MV-4-11 (cell line): ENCODE data around the gene TGFB1I1.
"Not testable (repeated sequence)": the region's sequence is repeated elsewhere in the genome, so short reads cannot be mapped to it uniquely, and the experiment has no call there.

Experiments
- DNase-seq: peaks from one replicate; lab custom pipeline; 2025; lab: John Stamatoyannopoulos, UW

Gene TGFB1I1

DNA sequence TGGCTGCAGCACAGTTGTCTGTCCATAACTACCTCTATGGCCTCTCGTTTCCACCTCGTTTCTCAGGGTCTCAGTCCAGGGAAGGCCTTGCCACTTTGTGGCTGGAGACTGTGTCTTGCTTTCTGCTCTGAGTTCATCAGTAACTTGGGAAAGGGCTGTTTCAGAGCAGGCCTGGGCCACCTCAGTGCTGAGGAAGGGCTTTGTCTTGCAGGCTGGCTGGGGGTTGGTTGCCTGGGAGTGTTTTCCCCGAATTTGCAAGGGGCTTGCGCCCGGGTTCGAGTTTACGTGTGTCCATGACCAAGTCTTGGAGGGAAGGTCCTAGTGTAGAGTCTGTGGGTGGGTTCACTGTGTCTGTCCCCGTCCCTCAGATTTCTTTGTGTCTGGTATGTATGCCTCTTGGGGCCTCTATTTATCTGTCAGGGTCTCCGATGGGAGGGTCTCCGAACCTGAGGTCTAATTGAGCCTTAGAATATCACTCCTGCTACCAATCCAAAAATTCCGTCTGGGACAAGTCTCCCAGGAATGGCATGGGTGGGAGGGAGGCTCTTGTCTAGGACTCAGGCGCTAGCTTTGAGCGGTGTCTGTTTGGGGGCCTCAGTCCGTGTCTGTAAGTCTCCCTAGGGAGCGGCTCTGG is 594 bp upstream of the TGFB1I1 start:
- no peak for DNase-seq

DNA sequence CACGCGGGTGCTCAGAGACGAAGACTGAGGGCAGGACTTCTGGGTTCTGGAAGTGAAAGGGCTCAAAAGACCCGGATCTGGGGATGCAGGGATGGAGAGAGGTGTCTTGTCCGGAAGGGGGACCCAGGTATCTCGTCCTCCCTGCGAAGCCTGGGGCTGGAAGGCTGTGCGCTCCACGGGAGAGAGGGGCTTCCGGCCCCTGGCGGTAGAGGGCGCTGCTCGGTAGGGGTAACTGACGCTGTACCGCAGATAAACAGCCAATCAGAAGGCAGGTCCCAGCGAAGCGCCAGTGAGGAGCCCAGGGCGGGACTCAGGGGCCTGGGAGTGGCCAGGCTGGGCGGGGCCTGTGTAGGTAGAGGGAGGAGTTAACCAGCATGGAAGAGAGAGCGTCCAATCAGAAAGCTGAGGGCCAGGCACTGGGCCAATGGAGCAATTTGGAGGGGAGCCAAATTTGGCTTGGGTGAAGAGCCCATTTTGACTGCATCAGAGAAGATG is 804 bp downstream of the TGFB1I1 start:
- DNase-seq: peak; percentile 16

DNA sequence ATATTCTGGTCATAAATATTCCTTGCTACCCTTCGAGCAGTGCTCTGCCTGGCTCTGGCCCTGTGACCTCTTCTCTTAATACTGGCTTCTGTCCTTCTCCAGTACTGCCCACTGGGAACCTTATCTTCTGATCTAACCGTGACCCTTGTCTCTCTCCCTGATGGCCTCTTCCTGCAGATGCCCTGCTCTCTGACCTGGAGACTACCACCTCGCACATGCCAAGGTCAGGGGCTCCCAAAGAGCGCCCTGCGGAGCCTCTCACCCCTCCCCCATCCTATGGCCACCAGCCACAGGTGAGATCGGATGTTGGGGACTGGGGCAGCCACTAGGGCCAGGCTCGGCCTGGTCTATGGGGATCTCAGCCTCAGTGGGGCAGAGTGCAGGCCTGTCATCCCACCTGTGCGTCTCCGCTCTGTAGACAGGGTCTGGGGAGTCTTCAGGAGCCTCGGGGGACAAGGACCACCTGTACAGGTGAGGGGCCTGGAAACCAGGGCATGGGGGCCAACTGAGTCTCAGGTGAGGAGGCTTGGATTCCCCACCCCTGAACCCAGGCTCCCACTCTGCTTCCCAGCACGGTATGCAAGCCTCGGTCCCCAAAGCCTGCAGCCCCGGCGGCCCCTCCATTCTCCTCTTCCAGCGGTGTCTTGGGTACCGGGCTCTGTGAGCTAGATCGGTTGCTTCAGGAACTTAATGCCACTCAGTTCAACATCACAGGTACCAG is 1.5 kb downstream of the TGFB1I1 start:
- DNase-seq: no peak

DNA sequence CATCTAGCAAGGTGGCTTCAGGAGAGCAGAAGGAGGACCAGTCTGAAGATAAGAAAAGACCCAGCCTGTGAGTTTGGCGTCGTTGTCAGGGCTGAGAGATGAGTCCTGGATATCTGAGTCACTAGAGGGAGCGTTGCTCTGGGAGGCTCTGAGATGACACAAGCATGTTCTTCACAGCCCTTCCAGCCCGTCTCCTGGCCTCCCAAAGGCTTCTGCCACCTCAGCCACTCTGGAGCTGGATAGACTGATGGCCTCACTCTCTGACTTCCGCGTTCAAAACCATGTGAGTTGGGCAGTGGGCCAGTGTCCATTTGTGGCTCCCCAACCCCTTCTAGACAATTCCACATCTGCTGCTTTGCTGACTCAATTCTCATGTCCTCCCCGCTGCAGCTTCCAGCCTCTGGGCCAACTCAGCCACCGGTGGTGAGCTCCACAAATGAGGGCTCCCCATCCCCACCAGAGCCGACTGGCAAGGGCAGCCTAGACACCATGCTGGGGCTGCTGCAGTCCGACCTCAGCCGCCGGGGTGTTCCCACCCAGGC is 2.3 kb downstream of the TGFB1I1 start:
- DNase-seq: no peak

DNA sequence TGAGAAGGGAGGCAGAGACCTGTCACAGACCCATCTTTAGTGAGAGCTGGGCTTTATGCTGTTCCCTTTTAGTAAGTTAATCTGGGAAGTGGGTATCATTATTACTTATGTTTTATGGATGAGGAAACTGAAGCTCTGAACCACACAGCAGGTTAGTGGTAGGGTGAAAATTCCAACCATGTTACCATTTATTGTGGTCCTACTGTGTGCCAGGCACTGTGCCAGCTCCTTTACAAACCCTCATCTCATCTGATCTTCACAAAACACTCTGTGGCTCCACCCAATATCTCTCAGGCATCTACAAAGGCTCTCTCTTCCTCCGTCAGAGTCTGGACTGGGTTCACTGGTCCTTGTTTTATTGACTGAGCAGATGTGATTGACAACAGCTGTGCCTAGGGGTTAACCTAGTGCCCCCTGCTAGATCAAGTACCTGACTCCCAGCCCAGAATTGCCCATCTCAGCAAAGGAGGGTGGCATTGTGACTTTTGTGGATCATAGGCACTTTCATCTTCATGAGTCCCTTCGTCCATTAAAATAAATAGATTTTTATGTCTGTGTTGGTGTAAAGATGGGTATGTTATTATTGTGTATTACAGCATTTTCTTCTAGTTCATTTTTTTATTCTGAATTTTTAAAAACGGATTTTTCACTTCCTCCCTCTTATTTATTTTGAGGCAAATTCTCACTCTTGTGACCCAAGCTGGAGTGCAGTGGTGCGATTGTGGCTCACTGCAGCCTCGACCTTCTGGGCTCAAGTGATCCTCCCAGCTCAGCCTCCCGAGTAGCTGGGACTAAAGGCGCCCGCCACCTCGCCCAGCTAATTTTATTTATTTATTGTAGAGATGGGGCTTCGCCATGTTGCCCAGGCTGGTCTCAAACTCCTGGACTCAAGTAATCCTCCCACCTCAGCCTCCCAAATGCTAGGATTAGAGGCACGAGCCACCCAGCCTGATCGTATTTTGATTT is 3.1 kb downstream of the TGFB1I1 start:
- no peak for DNase-seq

DNA sequence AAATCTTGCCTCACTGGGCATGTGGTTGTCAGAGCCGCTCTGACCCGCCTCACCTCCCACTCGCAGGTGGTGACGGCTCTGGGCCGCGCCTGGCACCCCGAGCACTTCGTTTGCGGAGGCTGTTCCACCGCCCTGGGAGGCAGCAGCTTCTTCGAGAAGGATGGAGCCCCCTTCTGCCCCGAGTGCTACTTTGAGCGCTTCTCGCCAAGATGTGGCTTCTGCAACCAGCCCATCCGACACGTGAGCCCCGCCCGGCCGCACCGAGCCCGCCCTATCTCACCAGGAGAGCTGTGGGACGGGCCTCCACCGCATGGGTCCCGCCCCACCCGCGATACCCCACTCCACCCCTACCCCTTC is 4.0 kb downstream of the TGFB1I1 start:
- no peak for DNase-seq

DNA sequence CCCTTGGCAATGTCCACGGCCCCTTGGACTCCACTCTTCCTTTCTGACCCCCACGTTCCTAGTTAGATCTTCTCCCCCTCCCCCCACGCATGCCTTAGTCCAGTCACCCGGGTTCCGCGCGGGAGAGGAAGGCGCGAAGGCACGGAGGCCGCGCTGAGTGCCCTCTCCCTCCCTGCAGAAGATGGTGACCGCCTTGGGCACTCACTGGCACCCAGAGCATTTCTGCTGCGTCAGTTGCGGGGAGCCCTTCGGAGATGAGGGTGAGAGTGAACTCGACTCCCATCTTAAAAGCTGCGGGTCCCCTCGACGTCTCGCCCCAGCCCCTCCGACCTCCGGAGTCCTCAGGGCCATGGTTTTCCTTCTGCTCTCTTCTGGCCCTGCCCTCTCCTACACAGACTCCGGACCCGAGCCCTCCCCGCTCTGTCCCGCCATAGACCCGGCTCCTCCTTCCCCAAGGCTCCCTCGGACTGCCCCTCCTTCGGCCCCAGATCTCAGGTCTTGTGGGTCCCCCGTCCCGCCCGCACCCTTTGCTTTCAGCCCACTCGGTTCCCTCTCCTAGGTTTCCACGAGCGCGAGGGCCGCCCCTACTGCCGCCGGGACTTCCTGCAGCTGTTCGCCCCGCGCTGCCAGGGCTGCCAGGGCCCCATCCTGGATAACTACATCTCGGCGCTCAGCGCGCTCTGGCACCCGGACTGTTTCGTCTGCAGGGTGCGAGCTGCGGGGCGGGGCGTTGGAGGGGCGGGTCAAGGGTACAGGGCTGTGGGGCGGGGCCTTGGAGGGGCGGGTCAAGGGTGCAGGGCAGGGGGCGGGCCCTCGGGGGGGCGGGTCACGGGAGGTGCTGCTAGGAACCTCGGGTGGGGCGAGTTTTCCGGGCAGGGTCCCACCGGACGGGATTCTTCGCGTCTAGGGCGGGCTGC is 4.6 kb downstream of the TGFB1I1 start:
- peak; percentile 34 for DNase-seq

DNA sequence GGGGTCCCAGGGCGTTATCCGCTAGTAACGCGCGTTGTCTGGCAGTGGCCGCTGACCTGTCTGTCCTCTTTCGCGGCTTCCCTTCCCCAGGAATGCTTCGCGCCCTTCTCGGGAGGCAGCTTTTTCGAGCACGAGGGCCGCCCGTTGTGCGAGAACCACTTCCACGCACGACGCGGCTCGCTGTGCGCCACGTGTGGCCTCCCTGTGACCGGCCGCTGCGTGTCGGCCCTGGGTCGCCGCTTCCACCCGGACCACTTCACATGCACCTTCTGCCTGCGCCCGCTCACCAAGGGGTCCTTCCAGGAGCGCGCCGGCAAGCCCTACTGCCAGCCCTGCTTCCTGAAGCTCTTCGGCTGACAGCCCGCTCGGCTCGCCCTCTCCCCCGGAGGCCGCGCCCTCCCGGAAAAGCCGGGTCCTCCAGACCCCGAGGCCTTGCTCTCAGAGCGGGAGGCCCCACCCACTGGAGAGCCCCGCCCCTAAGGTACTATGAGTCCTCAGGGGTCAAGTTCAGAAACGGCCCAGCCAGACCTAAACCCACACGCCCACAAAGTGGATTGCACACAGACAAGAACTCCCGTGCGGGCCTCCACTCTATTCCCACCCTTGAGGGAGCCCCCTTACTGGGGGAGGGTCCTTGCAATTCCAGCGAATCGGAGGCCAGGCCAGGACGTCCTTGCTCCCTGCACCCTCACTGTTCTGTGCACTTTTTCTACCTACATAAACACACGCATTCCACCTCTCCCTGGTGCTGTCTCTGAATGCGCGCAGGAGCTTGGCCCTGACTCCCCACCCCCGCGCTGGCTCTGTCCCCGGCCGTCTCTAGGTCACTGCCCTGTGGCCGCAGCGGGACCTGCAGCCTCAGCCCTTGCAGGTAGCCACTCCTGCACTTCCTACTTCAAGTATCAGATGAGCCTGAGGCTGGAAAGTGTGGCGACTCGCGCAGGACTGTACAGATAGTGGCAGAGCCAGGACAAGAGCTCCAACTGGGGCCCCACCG is 5.6 kb downstream of the TGFB1I1 start:
- DNase-seq: no peak

DNA sequence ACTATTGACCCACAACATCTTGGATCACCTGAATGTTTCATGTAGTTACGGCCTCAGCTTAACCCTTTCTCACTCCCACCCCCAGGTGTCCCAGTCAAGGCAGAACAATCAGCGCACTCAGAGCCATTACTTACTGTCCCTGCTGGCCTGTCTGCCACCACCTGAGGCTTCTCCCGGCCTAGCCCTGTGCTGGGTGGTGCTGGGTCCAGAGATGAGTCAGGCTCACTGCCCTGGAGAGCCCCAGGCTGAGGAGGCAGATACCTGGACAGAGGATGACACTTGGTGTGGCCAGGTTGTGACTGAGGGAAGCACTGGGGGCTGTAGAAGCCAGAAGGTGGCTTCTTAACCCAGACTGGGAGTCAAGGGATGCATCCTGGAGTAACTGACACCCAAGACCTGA is 7.0 kb downstream of the TGFB1I1 start:
- DNase-seq: no peak

DNA sequence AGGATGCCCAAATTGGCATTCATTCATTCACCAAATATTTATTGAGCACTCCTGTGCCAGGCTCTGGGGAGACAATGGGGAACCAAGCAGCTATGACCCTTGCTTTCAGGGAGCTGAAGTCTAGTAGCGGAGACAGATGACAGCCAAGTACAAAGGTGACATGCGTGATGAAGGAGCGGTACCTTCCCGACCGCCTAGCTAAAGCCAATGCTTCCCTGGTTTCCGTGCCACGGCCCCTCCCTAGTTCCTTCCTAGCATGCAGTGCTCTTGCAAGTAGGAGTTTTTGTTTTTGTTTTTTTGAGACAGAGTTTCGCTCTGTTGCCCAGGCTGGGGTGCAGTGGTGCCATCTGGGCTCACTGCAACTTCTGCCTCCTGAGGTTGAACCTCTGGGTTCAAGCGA is 7.8 kb downstream of the TGFB1I1 start:
- no peak for DNase-seq

DNA sequence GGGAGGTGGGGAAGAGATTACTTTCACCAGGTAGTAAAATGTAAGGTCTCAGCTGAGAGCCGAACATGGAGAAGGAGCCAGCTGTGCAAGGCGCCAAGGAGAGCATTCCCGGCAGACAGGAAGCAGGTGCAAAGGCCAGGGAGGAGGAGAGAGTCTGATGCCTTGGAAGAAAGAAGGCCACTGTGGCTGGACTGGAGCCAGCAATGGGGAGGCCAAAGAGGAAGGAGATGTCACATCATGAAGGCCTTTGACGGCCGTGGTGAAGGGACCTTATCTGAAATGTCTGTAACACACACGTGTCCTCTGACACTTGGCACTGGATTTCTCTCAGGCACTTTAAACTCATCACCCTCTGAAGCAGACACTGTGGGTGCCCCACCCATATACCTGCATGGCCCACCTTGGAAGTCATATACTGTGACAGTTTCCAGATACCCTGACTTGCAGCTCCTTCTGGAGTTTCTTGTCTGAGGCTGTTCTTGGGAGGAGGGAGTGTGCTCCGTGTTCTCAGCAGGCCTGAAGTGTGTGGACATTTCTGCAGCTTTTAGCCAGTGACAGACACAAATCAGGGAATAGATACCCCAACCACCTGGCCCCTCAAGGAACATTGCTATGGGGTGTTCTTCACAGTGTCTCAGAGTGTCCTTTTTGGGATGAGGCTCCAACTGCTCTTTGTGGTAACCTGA is 9.0 kb downstream of the TGFB1I1 start:
- DNase-seq: peak; percentile 20

DNA sequence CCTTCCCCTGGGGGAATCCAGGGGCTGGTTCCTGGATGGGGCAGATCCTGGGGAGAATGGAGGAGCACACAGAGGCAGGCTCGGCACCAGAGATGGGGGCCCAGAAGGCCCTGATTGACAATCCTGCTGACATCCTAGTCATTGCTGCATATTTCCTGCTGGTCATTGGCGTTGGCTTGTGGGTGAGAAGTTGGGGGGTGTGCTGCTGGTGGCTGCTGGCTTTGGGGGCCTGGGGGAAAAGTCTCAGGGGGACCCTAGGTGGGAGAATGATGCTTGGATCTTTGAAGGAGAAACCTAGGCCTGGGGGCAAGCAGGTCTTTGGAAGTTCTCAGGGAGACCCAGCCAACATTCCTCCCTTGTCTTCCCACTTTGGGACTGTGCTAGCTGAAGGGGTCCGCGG is 11.1 kb downstream of the TGFB1I1 start, which contains the start of gene SLC5A2:
SLC5A2 (plus strand) TSS at position 43 of the 400 bp plus-strand sequence; CDS start at position 57, 14 bp downstream.
- DNase-seq: no peak

DNA sequence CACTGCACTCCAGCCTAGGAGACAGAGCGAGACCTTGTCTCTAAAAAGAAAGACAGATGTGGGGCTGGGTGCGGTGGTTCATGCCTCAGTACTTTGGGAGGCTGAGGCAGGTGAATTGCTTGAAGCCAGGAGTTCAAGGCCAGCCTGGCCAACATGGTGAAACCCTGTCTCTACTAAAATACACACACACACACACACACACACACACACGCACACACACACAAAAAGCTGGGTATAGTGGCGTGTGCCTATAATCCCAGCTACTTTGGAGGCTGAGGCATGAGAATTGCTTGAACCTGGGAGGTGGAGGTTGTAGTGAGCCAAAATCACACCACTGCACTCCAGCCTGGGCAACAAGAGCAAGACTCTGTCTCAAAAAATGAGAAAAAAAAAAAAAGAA is 12.1 kb downstream of the TGFB1I1 start:
- not testable (repeated sequence) for DNase-seq

DNA sequence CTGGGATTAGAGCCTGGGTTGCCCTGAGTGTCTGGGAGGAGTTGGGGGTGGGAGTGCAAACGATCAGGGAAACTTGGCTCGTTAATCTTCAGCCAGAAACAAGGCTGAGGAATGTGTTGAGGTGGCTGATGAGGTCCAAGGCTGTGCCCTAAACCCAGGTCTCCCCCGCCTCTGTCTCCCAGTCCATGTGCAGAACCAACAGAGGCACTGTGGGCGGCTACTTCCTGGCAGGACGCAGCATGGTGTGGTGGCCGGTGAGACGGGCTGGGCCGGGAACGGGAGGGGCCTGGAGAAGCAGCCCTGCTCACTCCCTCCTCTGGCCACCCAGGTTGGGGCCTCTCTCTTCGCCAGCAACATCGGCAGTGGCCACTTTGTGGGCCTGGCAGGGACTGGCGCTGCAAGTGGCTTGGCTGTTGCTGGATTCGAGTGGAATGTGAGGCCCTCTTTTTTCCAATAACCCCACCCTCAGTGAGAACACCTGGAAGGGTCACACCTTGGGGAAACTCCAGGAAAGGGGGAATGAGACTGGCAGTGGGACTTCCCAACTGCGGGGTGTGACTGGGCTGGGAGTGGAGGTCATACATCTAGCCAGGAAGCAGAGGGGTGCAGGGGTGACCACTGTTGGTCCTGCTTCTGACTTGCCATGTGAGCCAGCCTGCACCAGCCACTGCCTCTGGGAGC is 12.7 kb downstream of the TGFB1I1 start:
- DNase-seq: no peak

DNA sequence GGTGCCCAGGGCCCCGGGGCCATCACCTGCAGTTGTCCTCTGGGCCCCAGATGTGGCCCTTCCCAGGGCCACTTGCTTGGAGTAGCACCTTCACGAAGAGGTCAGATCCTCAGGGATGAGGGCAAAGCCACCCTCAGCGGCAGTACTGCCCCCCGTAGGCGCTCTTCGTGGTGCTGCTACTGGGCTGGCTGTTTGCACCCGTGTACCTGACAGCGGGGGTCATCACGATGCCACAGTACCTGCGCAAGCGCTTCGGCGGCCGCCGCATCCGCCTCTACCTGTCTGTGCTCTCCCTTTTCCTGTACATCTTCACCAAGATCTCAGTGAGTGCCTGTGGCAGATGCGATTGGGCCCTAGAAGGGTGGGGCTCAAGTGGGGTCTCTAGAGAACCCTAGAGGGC is 13.6 kb downstream of the TGFB1I1 start:
- DNase-seq: no peak

DNA sequence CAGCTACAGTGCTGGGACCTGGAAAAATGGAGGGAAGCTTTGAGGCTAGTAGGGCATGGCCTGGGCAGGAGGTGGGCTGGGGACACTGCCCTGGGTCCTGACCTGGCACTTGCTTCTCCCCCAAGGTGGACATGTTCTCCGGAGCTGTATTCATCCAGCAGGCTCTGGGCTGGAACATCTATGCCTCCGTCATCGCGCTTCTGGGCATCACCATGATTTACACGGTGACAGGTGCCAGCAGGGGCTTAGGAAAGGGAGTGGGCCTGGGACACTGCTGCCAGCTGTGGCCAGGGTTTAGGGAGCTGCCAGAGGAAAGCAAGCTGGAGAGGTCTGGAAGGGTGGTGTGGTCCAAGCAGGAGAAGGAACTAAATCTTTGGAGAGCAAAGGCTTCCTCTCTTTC is 14.1 kb downstream of the TGFB1I1 start:
- DNase-seq: no peak

DNA sequence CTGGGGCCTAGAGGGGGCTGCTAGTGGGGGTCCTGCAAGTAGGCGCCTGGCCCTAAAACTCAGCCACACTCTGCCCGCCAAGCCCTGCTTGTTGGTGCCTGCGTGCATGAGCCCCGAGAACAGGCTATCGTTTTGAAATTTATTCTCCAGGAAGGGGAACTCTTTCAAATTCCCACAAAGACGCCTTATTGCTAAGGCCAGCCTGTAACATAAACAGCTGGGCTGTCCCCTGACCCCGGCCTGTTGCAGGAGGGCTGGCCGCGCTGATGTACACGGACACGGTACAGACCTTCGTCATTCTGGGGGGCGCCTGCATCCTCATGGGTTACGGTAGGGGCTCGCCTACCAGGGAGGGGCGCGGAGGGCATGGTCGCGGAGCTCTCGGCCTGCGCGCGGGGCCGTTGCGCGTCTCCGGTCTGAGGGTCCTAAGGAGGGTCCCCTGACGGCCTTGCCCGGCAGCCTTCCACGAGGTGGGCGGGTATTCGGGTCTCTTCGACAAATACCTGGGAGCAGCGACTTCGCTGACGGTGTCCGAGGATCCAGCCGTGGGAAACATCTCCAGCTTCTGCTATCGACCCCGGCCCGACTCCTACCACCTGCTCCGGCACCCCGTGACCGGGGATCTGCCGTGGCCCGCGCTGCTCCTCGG is 15.2 kb downstream of the TGFB1I1 start:
- no peak for DNase-seq
